Measurements from ENCODE around the gene CILP2.

The CILP2 gene

GRCh38 chr19:19563348-19563848, 25.3 kb downstream of the CILP2 start:
- no peak overlapping the region for H3K4me3 ChIP-seq (ENCODE audit: low read depth, low read length)

GRCh38 chr19:19566306-19566705, 28.2 kb downstream of the CILP2 start:
- no peak overlapping the region for H3K4me3 ChIP-seq (ENCODE audit: low read depth, low read length)
- TF ChIP-seq CTCF (IDR thresholded peaks at IDR 0.05; ENCODE audit: borderline replicate concordance, insufficient read depth, low read depth, low read length), result no peak

More at GRCh38 chr19:19563348-19563848, 25.3 kb downstream of the CILP2 start:
- no peak for TF ChIP-seq CTCF (IDR thresholded peaks at IDR 0.05; ENCODE audit: borderline replicate concordance, insufficient read depth, low read depth, low read length)

GRCh38 chr19:19567391-19567790, 29.3 kb downstream of the CILP2 start:
- no peak for TF ChIP-seq CTCF (IDR thresholded peaks at IDR 0.05; ENCODE audit: borderline replicate concordance, insufficient read depth, low read depth, low read length)
- no peak overlapping the region for H3K4me3 ChIP-seq (ENCODE audit: low read depth, low read length)

GRCh38 chr19:19568802-19569756, 31.0 kb downstream of the CILP2 start:
- TF ChIP-seq CTCF (IDR thresholded peaks at IDR 0.05; ENCODE audit: borderline replicate concordance, insufficient read depth, low read depth, low read length), result no peak
- no peak overlapping the region for H3K4me3 ChIP-seq (ENCODE audit: low read depth, low read length)

GRCh38 chr19:19570571-19570970, 32.5 kb downstream of the CILP2 start:
- H3K4me3 ChIP-seq (ENCODE audit: low read depth, low read length), result no peak overlapping the region
- no peak for TF ChIP-seq CTCF (IDR thresholded peaks at IDR 0.05; ENCODE audit: borderline replicate concordance, insufficient read depth, low read depth, low read length)

GRCh38 chr19:19571071-19571786, 33.2 kb downstream of the CILP2 start:
- TF ChIP-seq CTCF (IDR thresholded peaks at IDR 0.05; ENCODE audit: borderline replicate concordance, insufficient read depth, low read depth, low read length), result no peak
- H3K4me3 ChIP-seq (ENCODE audit: low read depth, low read length), result no peak overlapping the region

Data from GM12875 (cell line).